ENCODE data around the gene GDF15.

DNA sequence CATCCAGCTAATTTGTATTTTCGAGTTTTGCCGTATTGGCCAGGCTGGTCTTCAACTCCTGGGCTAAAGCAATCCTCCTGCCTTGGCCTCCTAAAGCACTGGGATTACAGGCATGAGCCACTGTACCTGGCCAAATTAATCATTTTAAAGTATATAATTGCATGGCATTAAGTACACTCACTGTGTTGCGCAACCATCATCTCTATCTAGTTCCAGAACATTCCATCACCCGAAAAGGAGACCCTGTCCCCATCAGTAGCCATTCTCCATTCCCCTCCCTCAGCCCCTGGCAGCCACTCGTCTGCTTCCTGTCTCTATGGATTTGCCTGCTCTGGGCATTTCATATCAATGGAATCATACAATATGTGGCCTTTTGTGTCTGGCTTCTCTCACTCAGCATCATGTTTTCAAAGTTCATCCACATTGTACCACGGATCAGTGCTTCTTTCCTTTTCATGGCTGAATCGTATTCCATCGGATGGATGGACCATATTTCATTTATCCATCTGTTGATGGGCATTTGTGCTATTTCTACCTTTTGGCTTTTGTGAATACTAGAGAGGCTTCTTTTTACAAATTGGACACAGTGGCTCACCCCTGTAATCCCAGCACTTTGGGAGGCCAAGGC is 32.5 kb upstream of the GDF15 start:
- TF ChIP-seq POLR2AphosphoS5 (IDR thresholded peaks at IDR 0.05) = no peak
- no peak for TF ChIP-seq POLR2A (IDR thresholded peaks at IDR 0.05)

Data from transverse colon (tissue), 3 donors.